Heart left ventricle (tissue), 16 donors: ENCODE results near the gene MAN2A2. TPM values are rescaled to one million over a fixed set of nuclear protein-coding genes. Genes with fewer than 3 reads are reported as not detected.

Experiments used
- ATAC-seq, 4 donors: fragments of 200-7000 bp; cut with Tn5 transposase; one replicate each; pipeline ENCODE4 v1.9.1; 2020 to 2022; ENCODE audit warnings: moderate library complexity in 4 of 4, mild to moderate bottlenecking in 3 of 4, moderate number of reproducible peaks in 1 of 4
- DNase-seq, 5 donors: peaks; one replicate each; pipeline ENCODE4 v3.0.0-alpha.2; 2020
- H3K27ac ChIP-seq, 12 donors: fragments of 200-600 bp; sonication (generic) in 4 of 12; one replicate each; pipeline versions ENCODE4 v1.5.0 to v1.8.0; 2016 to 2022; ENCODE audit warnings: mild to moderate bottlenecking in 2 of 12
- H3K27me3 ChIP-seq, 9 donors: fragments of 200-600 bp; sonication (generic) in 2 of 9; one replicate each; pipeline versions ENCODE4 v1.5.1 to v1.8.0; 2016 to 2022; ENCODE audit warnings: mild to moderate bottlenecking in 3 of 9
- H3K36me3 ChIP-seq, 9 donors: fragments of 200-600 bp; sonication (generic) in 2 of 9; one replicate each; pipeline versions ENCODE4 v1.5.0 to v1.8.0; 2018 to 2022; ENCODE audit warnings: mild to moderate bottlenecking in 2 of 9
- H3K4me1 ChIP-seq, 12 donors: fragments of 200-600 bp; sonication (generic) in 4 of 12; one replicate each; pipeline versions ENCODE4 v1.5.0 to v1.8.0; 2016 to 2022; ENCODE audit warnings: mild to moderate bottlenecking in 3 of 12
- H3K4me3 ChIP-seq, 12 donors: fragments of 200-600 bp; sonication (generic) in 4 of 12; one replicate each; pipeline versions ENCODE4 v1.5.0 to v1.8.0; 2017 to 2022; ENCODE audit warnings: mild to moderate bottlenecking in 9 of 12, moderate library complexity in 4 of 12
- H3K9me3 ChIP-seq, 12 donors: fragments of 200-600 bp; sonication (generic) in 4 of 12; one replicate each; pipeline versions ENCODE4 v1.5.0 to v1.8.0; 2016 to 2022; ENCODE audit warnings: mild to moderate bottlenecking in 1 of 12
- POLR2A ChIP-seq, 2 donors: fragments of 450-650 bp; IDR thresholded peaks; one replicate each; pipeline ENCODE4 v1.6.1; 2017; ENCODE audit warnings: antibody characterized with exemption in 2 of 2, mild to moderate bottlenecking in 2 of 2, moderate library complexity in 2 of 2
- WGBS, 4 donors: extraction: QIAGEN DNeasy Blood & Tissue Kit in 2 of 4; methylation state at CpG; one replicate each; pipeline versions ENCODE4 v1.1.5 to v1.1.7; 2013 to 2018; 5-methylcytosine and 5-hydroxymethylcytosine counted together
- intact Hi-C, 10 donors: fragments of 100-400 bp; cut with DNase I; formaldehyde crosslinking; loops; one replicate each; pipeline versions ENCODE4 v1.11.1 to v1.14.2; 2022
- polyA plus RNA-seq, 2 donors: library from polyadenylated mRNA; stranded (reverse); fragments of 200-250 nt; gene quantifications; one replicate each; pipeline ENCODE4 v1.2.3, GENCODE V29; 2013
- total RNA-seq, 9 donors: library from RNA; depleted of rRNA in 2 of 9; stranded (reverse); fragments of >200 nt in 2 of 9; fragmentation: NEBNext Ultra II Directional in 3 of 9; extraction: Animal tissue kit (Norgen Biotek cat#: 25700) in 3 of 9; gene quantifications; one replicate each; pipeline versions ENCODE4 v1.1.0 to v1.2.4, GENCODE V29; 2016 to 2023
- TF ChIP-seq, protein P1 (sequence below), 12 donors: fragments of 200-600 bp; sonication (generic) in 4 of 12; IDR thresholded peaks; one replicate each; pipeline versions ENCODE4 v1.5.0 to v1.8.0; 2018 to 2022; ENCODE audit warnings: antibody characterized with exemption in 12 of 12, mild to moderate bottlenecking in 5 of 12
- donor health status: ischemic (EF 13 %, LVEDD 7.1; RV severe dilation, severe dysfunction).
- donor health status: healthy with polysubstance abuse.
- donor health status: DM: no; HTN: yes; CAD: no.
- donor health status: DM: no; HTN: no; CAD: no.
- donor health status: ischemic (EF 25% LVEDD 6.9; RV normal size, moderate dysfunction).
- donor health status: ischemic (EF 25% LVEDD 5.7; RV mildly dilated, moderate dysfunction).
- donor health status: healthy.
- donor health status: DM: yes; HTN: yes; CAD: no.
- donor health status: ischemic (EF 35%, LVEDD 5.7; RV mildly dilated, moderate dysfunction).
- donor health status: nonischemic (EF 11% LVEDD 7.7; RV severe dilation, severe dysfunction).
- donor health status: DM: yes; HTN: yes; CAD: no.
- donor health status: PGD.
- donor health status: ischemic (EF 29% LVEDD 5.4; RV normal size, mild dysfunction).
- donor health status: nonischemic (EF 23%, LVEDD 6.1; RV moderate dilation, normal function).

MAN2A2 gene
- total and polyA plus RNA-seq, 11 donors = 38.7 to 145 (median 87.6) TPM

DNA sequence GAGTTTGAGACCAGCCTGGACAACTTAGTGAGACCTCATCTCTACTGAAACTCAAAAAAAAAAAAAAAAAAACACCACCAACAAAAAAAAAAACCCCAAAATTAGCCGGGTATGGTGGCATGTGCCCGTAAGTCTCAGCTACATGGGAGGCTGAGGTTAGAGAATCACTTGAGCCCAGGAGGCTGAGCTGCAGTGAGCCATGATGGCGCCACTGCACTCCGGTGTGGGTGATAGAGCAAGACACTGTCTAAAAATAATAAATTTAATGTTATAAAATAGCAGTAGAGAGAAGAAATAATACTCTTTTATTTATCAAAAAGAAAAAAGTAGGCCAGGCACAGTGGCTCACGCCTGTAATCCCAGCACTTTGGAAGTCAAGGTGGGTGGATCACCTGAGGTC is 69.0 kb downstream of the MAN2A2 start:
- no peak for DNase-seq
- no peaks in the 10 kb centered on the region for H3K9me3 ChIP-seq
- WGBS, 4 donors = 83 to 97% (median 90%) methylated on average over 5 of the region's 5 CpGs
- H3K4me1 ChIP-seq = no peaks in the 10 kb centered on the region
- H3K27ac ChIP-seq = no peak overlapping the region
- intact Hi-C loops = no loop called here
- H3K27me3 ChIP-seq = no peaks in the 10 kb centered on the region
- peaks cover 0 to 61% (median 3%) of the 10 kb centered on the region in 9 donors for H3K36me3 ChIP-seq
- no peak for ATAC-seq
- H3K4me3 ChIP-seq = no peak overlapping the region
- TF ChIP-seq, protein P1, sequence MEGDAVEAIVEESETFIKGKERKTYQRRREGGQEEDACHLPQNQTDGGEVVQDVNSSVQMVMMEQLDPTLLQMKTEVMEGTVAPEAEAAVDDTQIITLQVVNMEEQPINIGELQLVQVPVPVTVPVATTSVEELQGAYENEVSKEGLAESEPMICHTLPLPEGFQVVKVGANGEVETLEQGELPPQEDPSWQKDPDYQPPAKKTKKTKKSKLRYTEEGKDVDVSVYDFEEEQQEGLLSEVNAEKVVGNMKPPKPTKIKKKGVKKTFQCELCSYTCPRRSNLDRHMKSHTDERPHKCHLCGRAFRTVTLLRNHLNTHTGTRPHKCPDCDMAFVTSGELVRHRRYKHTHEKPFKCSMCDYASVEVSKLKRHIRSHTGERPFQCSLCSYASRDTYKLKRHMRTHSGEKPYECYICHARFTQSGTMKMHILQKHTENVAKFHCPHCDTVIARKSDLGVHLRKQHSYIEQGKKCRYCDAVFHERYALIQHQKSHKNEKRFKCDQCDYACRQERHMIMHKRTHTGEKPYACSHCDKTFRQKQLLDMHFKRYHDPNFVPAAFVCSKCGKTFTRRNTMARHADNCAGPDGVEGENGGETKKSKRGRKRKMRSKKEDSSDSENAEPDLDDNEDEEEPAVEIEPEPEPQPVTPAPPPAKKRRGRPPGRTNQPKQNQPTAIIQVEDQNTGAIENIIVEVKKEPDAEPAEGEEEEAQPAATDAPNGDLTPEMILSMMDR (IDR thresholded peaks at IDR 0.05) = no peak
- no peak for TF ChIP-seq POLR2A (IDR thresholded peaks at IDR 0.05)

Other genes with a start within 250 kb of the MAN2A2 start
- 10 to 100 TPM in 6 of 9 donors, 1 to 10 TPM in 3; 4.3 to 39.6 (median 12.2) TPM for gene BLM, start 186.0 kb upstream of the MAN2A2 start, total RNA-seq
- gene BLM, start 186.0 kb upstream of the MAN2A2 start, polyA plus RNA-seq = 10 to 100 TPM in 1 of 2 donors, 1 to 10 TPM in 1; 9.3 to 14.4 TPM
- 100 to 1,000 TPM in 2 of 9 donors, 10 to 100 TPM in 7; 38.7 to 122 (median 64.8) TPM for gene FURIN, start 34.7 kb upstream of the MAN2A2 start, total RNA-seq
- gene FURIN, start 34.7 kb upstream of the MAN2A2 start, polyA plus RNA-seq = 100 to 1,000 TPM in 1 of 2 donors, 10 to 100 TPM in 1; 37.2 to 174 TPM
- gene FES, start 18.8 kb upstream of the MAN2A2 start, total RNA-seq = 10 to 100 TPM; 10.7 to 37.5 (median 15.9) TPM
- 10 to 100 TPM; 15.6 to 16.4 TPM for gene FES, start 18.8 kb upstream of the MAN2A2 start, polyA plus RNA-seq
- gene HDDC3, start 29.2 kb downstream of the MAN2A2 start, total RNA-seq = 10 to 100 TPM; 10.9 to 19.9 (median 15.2) TPM
- gene HDDC3, start 29.2 kb downstream of the MAN2A2 start, polyA plus RNA-seq = 10 to 100 TPM; 13.9 to 16.8 TPM
- gene UNC45A, start 32.0 kb downstream of the MAN2A2 start, total RNA-seq = 10 to 100 TPM; 12.0 to 34.0 (median 21.9) TPM
- gene UNC45A, start 32.0 kb downstream of the MAN2A2 start, polyA plus RNA-seq = 10 to 100 TPM; 20.0 to 24.9 TPM
- gene RCCD1, start 51.6 kb downstream of the MAN2A2 start, total RNA-seq = 10 to 100 TPM in 1 of 9 donors, 1 to 10 TPM in 8; 5.6 to 11.1 (median 7.3) TPM
- 1 to 10 TPM; 5.4 to 6.9 TPM for gene RCCD1, start 51.6 kb downstream of the MAN2A2 start, polyA plus RNA-seq
- gene PRC1, start 91.2 kb downstream of the MAN2A2 start, total RNA-seq = 10 to 100 TPM in 2 of 9 donors, 1 to 10 TPM in 7; 3.1 to 25.7 (median 4.7) TPM
- 1 to 10 TPM; 1.9 to 4.7 TPM for gene PRC1, start 91.2 kb downstream of the MAN2A2 start, polyA plus RNA-seq
- gene VPS33B, start 119.3 kb downstream of the MAN2A2 start, total RNA-seq = 1 to 10 TPM; 2.9 to 7.9 (median 5.7) TPM
- gene VPS33B, start 119.3 kb downstream of the MAN2A2 start, polyA plus RNA-seq = 1 to 10 TPM; 3.8 to 8.2 TPM
- gene SV2B, start 197.0 kb downstream of the MAN2A2 start, total RNA-seq = 10 to 100 TPM in 2 of 9 donors, 1 to 10 TPM in 5, under 1 TPM in 2; 0.63 to 23.5 (median 2.9) TPM
- gene SV2B, start 197.0 kb downstream of the MAN2A2 start, polyA plus RNA-seq = under 1 TPM; 0.42 to 0.69 TPM